Endodermal cell (in vitro differentiated cells): ENCODE data around the gene PLPPR1. TPM values are rescaled to one million over a fixed set of nuclear protein-coding genes. Genes with fewer than 3 reads are reported as not detected.

Experiments used
- DNase-seq: peaks from one replicate; pipeline ENCODE4 v3.0.0-alpha.2; 2017
- H3K27ac ChIP-seq: 2 replicates; pipeline ENCODE4 v1.5.1; 2013; ENCODE audit warnings: mild to moderate bottlenecking, low read depth, low read length, moderate library complexity
- H3K27me3 ChIP-seq: 2 replicates; pipeline ENCODE4 v1.6.1; 2013; ENCODE audit warnings: mild to moderate bottlenecking, low read length, moderate library complexity; ENCODE audit not compliant: insufficient read depth, control insufficient read depth, poor library complexity, severe bottlenecking
- H3K36me3 ChIP-seq: 2 replicates; pipeline ENCODE4 v1.7.0; 2013; ENCODE audit warnings: mild to moderate bottlenecking, low read length, moderate library complexity; ENCODE audit not compliant: control insufficient read depth, insufficient read depth
- H3K4me1 ChIP-seq: one replicate; pipeline ENCODE4 v1.7.0; 2013; ENCODE audit warnings: low read length; ENCODE audit not compliant: control insufficient read depth, insufficient read depth
- H3K4me3 ChIP-seq: 2 replicates; pipeline ENCODE4 v1.5.1; 2013; ENCODE audit warnings: mild to moderate bottlenecking, low read length, moderate library complexity
- H3K9ac ChIP-seq: 2 replicates; pipeline ENCODE4 v1.6.1; 2013; ENCODE audit warnings: mild to moderate bottlenecking, low read length, moderate library complexity; ENCODE audit not compliant: poor library complexity, severe bottlenecking; ENCODE audit errors: extremely low read depth
- H3K9me3 ChIP-seq: 2 replicates; pipeline ENCODE4 v1.6.1; 2013; ENCODE audit warnings: mild to moderate bottlenecking, low read length, moderate library complexity; ENCODE audit not compliant: control insufficient read depth
- H3K27ac Mint-ChIP-seq: 2 replicates; pipeline ENCODE4 v1.8.0; 2020; ENCODE audit warnings: mixed read lengths
- H3K27me3 Mint-ChIP-seq: 2 replicates; pipeline ENCODE4 v1.8.0; 2021; ENCODE audit warnings: mild to moderate bottlenecking, mixed read lengths; ENCODE audit not compliant: insufficient read depth
- H3K36me3 Mint-ChIP-seq: 2 replicates; pipeline ENCODE4 v1.8.0; 2020; ENCODE audit warnings: low read depth, mixed read lengths
- H3K4me1 Mint-ChIP-seq: 2 replicates; pipeline ENCODE4 v1.8.0; 2020; ENCODE audit warnings: mixed read lengths
- H3K4me3 Mint-ChIP-seq: 2 replicates; pipeline ENCODE4 v1.8.0; 2020; ENCODE audit warnings: mild to moderate bottlenecking, moderate library complexity, mixed read lengths
- H3K9me3 Mint-ChIP-seq: 2 replicates; pipeline ENCODE4 v1.8.0; 2020; ENCODE audit warnings: mild to moderate bottlenecking, mixed read lengths
- WGBS, 2 experiments: methylation state at CpG; one replicate each; pipeline versions ENCODE4 v1.1.5 to v1.1.7; 2013; ENCODE audit warnings: missing lambda C conversion rate in 2 of 2, mixed read lengths in 1 of 2; ENCODE audit not compliant: insufficient coverage in 1 of 2, insufficient read length in 1 of 2; 5-methylcytosine and 5-hydroxymethylcytosine counted together
- total RNA-seq, 2 donors: library from RNA; stranded (reverse); fragmentation: NEBNext Ultra II Directional in 1 of 2; extraction: Animal tissue kit (Norgen Biotek cat#: 25700) in 1 of 2; gene quantifications; 2 replicates in 1 of 2; 3 replicates in 1 of 2; pipeline ENCODE4 v1.2.1, GENCODE V29; 2021
- TF ChIP-seq, protein P1 (sequence below): fragments of 200-600 bp; sonication (generic); conservative IDR thresholded peaks from 2 replicates; pipeline ENCODE4 v1.5.0; 2021; ENCODE audit warnings: antibody characterized with exemption, mild to moderate bottlenecking

The PLPPR1 gene
- total RNA-seq, 2 donors from 2014 or later = 1.5 to 4.6 TPM

GRCh38 chr9:101128623-101129022, 100.1 kb downstream of the PLPPR1 start:
- H3K27me3 ChIP-seq = peaks cover 46% of the 10 kb centered on the region
- H3K36me3 ChIP-seq = no peaks in the 10 kb centered on the region
- H3K27ac Mint-ChIP-seq = no peak overlapping the region
- H3K4me3 ChIP-seq = no peak overlapping the region
- H3K27ac ChIP-seq = no peak overlapping the region
- H3K4me1 ChIP-seq = peaks cover 3% of the 10 kb centered on the region
- peaks cover 26% of the 10 kb centered on the region for H3K4me1 Mint-ChIP-seq
- no peak overlapping the region for H3K4me3 Mint-ChIP-seq
- peaks cover 23% of the 10 kb centered on the region for H3K27me3 Mint-ChIP-seq
- H3K36me3 Mint-ChIP-seq = peaks cover 32% of the 10 kb centered on the region
- H3K9me3 ChIP-seq = peaks cover 47% of the 10 kb centered on the region
- peaks cover 55% of the 10 kb centered on the region for H3K9me3 Mint-ChIP-seq
- DNase-seq = no peak
- TF ChIP-seq, protein P1, sequence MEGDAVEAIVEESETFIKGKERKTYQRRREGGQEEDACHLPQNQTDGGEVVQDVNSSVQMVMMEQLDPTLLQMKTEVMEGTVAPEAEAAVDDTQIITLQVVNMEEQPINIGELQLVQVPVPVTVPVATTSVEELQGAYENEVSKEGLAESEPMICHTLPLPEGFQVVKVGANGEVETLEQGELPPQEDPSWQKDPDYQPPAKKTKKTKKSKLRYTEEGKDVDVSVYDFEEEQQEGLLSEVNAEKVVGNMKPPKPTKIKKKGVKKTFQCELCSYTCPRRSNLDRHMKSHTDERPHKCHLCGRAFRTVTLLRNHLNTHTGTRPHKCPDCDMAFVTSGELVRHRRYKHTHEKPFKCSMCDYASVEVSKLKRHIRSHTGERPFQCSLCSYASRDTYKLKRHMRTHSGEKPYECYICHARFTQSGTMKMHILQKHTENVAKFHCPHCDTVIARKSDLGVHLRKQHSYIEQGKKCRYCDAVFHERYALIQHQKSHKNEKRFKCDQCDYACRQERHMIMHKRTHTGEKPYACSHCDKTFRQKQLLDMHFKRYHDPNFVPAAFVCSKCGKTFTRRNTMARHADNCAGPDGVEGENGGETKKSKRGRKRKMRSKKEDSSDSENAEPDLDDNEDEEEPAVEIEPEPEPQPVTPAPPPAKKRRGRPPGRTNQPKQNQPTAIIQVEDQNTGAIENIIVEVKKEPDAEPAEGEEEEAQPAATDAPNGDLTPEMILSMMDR = no peak
- no peak overlapping the region for H3K9ac ChIP-seq

DNA sequence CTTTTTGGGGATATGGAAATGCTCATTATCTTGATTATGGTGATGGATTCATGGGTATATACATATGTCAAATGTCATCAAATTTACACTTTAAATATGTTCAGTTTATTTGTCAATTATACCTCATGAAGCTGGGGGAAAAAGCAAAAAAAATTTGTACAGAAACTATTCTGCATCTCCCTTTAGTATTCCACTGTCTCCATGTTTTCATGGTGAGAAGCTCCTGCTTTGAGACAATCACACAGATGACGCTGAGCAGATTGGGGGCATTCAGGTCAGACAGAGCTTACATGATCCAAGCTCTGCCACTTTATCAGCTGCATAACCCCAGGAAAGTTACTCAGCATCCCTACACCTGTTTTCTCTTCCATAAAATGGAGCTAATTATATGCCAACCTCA, 101.5 kb downstream of the PLPPR1 start:
- no peak overlapping the region for H3K9ac ChIP-seq
- peaks cover 35% of the 10 kb centered on the region for H3K4me1 Mint-ChIP-seq
- H3K4me1 ChIP-seq = peaks cover 3% of the 10 kb centered on the region
- peaks cover 22% of the 10 kb centered on the region for H3K36me3 Mint-ChIP-seq
- no peak overlapping the region for H3K27ac Mint-ChIP-seq
- DNase-seq = no peak
- TF ChIP-seq, protein P1 = no peak
- no peak overlapping the region for H3K4me3 Mint-ChIP-seq
- peaks cover 34% of the 10 kb centered on the region for H3K9me3 ChIP-seq
- H3K27me3 ChIP-seq = peaks cover 59% of the 10 kb centered on the region
- peaks cover 28% of the 10 kb centered on the region for H3K27me3 Mint-ChIP-seq
- no peaks in the 10 kb centered on the region for H3K36me3 ChIP-seq
- no peak overlapping the region for H3K27ac ChIP-seq
- H3K4me3 ChIP-seq = no peak overlapping the region
- H3K9me3 Mint-ChIP-seq = peaks cover 41% of the 10 kb centered on the region
- 89 to 100% methylated on average over 1 of the region's 1 CpG for WGBS, 2 experiments

DNA sequence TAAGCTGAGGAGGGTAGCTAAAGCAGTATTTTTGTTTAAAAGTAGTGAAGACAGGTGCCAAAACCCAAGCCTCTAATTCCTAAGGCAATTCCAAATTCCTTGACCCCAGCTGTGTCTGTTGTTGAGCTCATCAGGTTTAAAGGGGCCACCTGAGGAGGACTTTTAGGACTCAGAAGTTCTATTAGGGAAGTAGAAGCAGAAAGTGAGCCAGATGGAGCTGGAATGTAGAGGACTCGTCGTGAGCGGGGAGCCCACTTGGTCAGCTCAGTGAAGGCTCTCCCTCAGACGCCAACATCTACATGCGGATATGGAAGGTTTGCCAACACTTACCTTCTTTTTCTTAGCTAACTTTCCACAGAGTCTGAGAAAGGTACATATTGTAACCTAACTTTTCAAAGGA, 102.8 kb downstream of the PLPPR1 start:
- Histone ChIP-seq H3K9ac (no peak overlapping the region), H3K4me1 (peaks cover 3% of the 10 kb centered on the region), H3K27me3 (peaks cover 61% of the 10 kb centered on the region), H3K27ac (no peak overlapping the region), H3K36me3 (no peaks in the 10 kb centered on the region), H3K4me3 (peak overlapping the region; percentile 16), H3K9me3 (peaks cover 29% of the 10 kb centered on the region)
- DNase-seq = peak; percentile 68
- WGBS, 2 experiments = 47 to 66% methylated on average over 3 to 5 of the region's 5 CpGs
- peaks cover 30% of the 10 kb centered on the region for H3K9me3 Mint-ChIP-seq
- TF ChIP-seq, protein P1 = no peak
- peaks cover 25% of the 10 kb centered on the region for H3K27me3 Mint-ChIP-seq
- peaks cover 18% of the 10 kb centered on the region for H3K36me3 Mint-ChIP-seq
- H3K4me1 Mint-ChIP-seq = peaks cover 48% of the 10 kb centered on the region
- peak overlapping the region; percentile 12 for H3K4me3 Mint-ChIP-seq
- H3K27ac Mint-ChIP-seq = peak overlapping the region; percentile 77
